Measurements from ENCODE around the gene OBP2A. TPM values are rescaled to one million over a fixed set of nuclear protein-coding genes. Genes with fewer than 3 reads are reported as not detected.
"Not testable (repeated sequence)": the region's sequence is repeated elsewhere in the genome, so short reads cannot be mapped to it uniquely, and the experiment has no call there.

The OBP2A gene, protein sequence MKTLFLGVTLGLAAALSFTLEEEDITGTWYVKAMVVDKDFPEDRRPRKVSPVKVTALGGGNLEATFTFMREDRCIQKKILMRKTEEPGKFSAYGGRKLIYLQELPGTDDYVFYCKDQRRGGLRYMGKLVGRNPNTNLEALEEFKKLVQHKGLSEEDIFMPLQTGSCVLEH
- not detected in 2 replicates for total RNA-seq (2014; rRNA removed; shearing (Covaris generic))
- polyA plus RNA-seq (2015; cell fraction: cytosol; rRNA removed), result not detected in 2 replicates
- not detected in 2 replicates for polyA plus RNA-seq (2015; cell fraction: nucleus; rRNA removed)

- in situ Hi-C loops (cut with HindIII; ENCODE audit: low pct_unique_long_range_greater_than_20kb, low sequenced_read_pairs); DNase-seq (ENCODE audit: low read depth, low spot score): not testable (repeated sequence)
These were observed at the start of gene OBP2A for GRCh38 chr9:135545646-135546176. OBP2A (plus strand) TSS chr9:135546126; CDS start chr9:135546181, 55 bp downstream.

- no peak for DNase-seq (ENCODE audit: low read depth, low spot score)
- in situ Hi-C loops (cut with HindIII; ENCODE audit: low pct_unique_long_range_greater_than_20kb, low sequenced_read_pairs), result no loop called here
These were observed 47.4 kb upstream of the OBP2A start for GRCh38 chr9:135498381-135499126.

- in situ Hi-C loops (cut with HindIII; ENCODE audit: low pct_unique_long_range_greater_than_20kb, low sequenced_read_pairs), result no loop called here
- peak; percentile 87 for DNase-seq (ENCODE audit: low read depth, low spot score)
These were observed 46.4 kb upstream of the OBP2A start for GRCh38 chr9:135499326-135500070.

GRCh38 chr9:135500071-135500524 lies 45.8 kb upstream of the OBP2A start:
- in situ Hi-C loops (cut with HindIII; ENCODE audit: low pct_unique_long_range_greater_than_20kb, low sequenced_read_pairs), result no loop called here
- no peak for DNase-seq (ENCODE audit: low read depth, low spot score)

DNA sequence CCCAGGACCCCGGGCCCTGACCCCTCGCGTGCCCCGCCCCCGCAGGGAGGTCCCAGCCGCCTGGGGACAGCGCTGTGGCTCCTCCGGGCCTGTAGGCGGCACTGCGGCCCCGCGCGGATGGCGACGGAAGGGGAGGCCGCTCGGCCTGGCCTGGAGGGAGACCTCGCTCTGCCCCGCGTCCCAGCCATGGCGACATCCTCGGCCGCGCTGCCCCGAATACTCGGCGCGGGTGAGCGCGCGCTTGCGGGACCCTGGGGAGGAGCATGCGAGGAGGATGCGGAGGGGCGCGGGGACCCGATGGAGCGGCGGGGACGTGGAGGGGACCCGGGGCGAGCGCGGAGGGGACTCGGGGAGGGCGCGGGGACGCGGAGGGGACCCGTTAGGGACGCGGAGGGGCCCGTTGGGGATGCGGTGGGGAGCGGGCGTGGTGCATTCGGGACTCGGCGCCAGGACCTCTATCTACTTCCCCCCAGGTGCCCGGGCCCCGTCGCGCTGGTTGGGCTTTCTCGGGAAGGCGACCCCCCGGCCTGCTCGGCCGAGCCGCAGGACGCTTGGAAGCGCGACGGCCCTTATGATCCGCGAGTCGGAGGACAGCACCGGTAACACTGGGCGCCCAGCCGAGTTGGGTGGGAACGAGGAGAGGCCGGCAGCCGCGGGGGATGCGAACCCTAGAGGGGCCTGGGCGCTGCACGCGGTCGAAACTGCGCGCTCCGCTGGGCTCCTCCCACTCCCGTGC lies 45.2 kb upstream of the OBP2A start, which contains the start of gene MRPS2:
TSS of gene MRPS2 (plus strand) at position 158 of the 736 bp plus-strand sequence. CDS start at position 187, 29 bp downstream.
- in situ Hi-C loops (cut with HindIII; ENCODE audit: low pct_unique_long_range_greater_than_20kb, low sequenced_read_pairs), result no loop called here
- DNase-seq (ENCODE audit: low read depth, low spot score), result peak; percentile 83

- in situ Hi-C loops (cut with HindIII; ENCODE audit: low pct_unique_long_range_greater_than_20kb, low sequenced_read_pairs), result no loop called here
- DNase-seq (ENCODE audit: low read depth, low spot score), result peak; percentile 55
These were observed 44.4 kb upstream of the OBP2A start for GRCh38 chr9:135501261-135502167.

GRCh38 chr9:135502168-135502872 lies 43.6 kb upstream of the OBP2A start:
- in situ Hi-C loops (cut with HindIII; ENCODE audit: low pct_unique_long_range_greater_than_20kb, low sequenced_read_pairs), result no loop called here
- no peak for DNase-seq (ENCODE audit: low read depth, low spot score)

DNA sequence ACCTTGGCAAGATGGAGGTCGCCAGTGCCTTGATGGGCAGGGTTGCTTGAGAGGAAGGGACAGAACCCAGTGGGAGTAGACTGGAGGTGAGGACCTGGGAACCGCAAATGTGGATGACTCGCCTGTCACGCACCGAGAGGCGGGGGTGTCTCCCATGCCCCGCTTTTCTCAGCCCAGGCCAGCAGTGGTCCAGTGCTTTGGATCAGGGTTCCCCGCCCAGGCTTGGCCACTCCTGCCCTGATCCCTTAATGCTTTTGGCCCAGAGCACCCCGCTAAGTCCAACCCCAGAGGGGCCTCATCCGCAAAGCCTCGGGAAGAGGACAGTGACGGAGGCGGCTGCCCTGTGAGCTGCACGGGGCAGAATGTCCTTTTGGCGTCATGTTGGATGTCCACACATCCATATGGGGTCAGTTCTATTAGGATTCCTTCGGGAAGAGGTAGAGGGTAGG lies 43.0 kb upstream of the OBP2A start:
- DNase-seq (ENCODE audit: low read depth, low spot score), result no peak
- in situ Hi-C loops (cut with HindIII; ENCODE audit: low pct_unique_long_range_greater_than_20kb, low sequenced_read_pairs), result no loop called here

GRCh38 chr9:135503371-135504261 lies 42.3 kb upstream of the OBP2A start:
- no peak for DNase-seq (ENCODE audit: low read depth, low spot score)

GRCh38 chr9:135504262-135505243 lies 41.4 kb upstream of the OBP2A start:
- in situ Hi-C loops (cut with HindIII; ENCODE audit: low pct_unique_long_range_greater_than_20kb, low sequenced_read_pairs), result no loop called here
- DNase-seq (ENCODE audit: low read depth, low spot score), result peak; percentile 73

More at GRCh38 chr9:135503371-135504261, 42.3 kb upstream of the OBP2A start:
- in situ Hi-C loops (cut with HindIII; ENCODE audit: low pct_unique_long_range_greater_than_20kb, low sequenced_read_pairs), result no loop called here

- DNase-seq (ENCODE audit: low read depth, low spot score), result no peak
- in situ Hi-C loops (cut with HindIII; ENCODE audit: low pct_unique_long_range_greater_than_20kb, low sequenced_read_pairs), result no loop called here
These were observed 40.3 kb upstream of the OBP2A start for GRCh38 chr9:135505406-135506187.

DNA sequence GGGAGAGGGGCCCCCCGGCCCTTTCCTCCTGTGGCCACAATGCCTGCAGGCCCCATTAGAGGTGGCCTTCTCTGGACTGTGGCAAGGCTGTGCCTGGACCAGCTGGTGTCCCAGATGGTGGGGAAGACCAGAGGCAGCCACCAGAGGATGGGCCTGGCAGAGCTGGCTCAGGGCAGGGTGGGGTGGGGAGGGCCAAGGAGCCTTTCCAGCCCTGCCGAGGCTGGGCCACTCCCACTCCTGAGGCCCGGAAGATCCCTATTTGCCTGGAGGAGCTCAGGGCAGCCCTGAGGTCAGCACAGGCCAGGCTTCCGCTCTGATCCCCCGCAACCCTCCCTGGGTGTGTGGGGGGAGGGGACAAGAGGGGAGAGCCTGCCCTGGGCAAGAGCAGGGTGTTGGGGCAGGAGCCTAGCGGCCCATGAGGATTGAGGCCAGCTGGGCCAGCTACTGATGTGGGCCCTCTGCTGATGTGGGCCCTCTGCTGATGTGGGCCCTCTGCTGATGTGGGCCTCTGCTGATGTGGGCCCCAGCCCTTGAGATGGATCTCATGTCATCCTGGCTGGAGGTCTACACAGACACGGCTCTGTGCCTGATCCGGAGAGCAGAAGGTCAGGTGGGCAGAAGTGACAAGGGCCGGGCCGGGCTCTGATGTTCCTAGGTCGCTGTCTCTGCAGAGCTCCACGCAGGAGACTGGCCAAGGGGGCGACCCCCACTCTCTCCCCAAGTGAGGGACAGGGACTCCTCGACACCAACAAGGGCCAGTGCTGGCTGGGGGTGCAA lies 39.4 kb upstream of the OBP2A start:
- in situ Hi-C loops (cut with HindIII; ENCODE audit: low pct_unique_long_range_greater_than_20kb, low sequenced_read_pairs), result no loop called here
- DNase-seq (ENCODE audit: low read depth, low spot score), result no peak
